MM.1S (cell line): ENCODE measurements around the gene SLC37A1.

Source experiments
- EZH2 ChIP-seq: fragments of 300-600 bp; sonication (generic); optimal IDR thresholded peaks from 2 replicates; pipeline ENCODE3; 2017; ENCODE audit warnings: low read depth, mild to moderate bottlenecking, antibody characterized with exemption, low read length, mixed read lengths
- TF ChIP-seq, protein P1 (sequence below): fragments of 300-600 bp; sonication (generic); IDR thresholded peaks from 2 replicates; pipeline ENCODE4 v1.5.1; 2016; ENCODE audit warnings: antibody characterized with exemption, low read length, mixed read lengths

- no peak for TF ChIP-seq EZH2
- TF ChIP-seq, protein P1, sequence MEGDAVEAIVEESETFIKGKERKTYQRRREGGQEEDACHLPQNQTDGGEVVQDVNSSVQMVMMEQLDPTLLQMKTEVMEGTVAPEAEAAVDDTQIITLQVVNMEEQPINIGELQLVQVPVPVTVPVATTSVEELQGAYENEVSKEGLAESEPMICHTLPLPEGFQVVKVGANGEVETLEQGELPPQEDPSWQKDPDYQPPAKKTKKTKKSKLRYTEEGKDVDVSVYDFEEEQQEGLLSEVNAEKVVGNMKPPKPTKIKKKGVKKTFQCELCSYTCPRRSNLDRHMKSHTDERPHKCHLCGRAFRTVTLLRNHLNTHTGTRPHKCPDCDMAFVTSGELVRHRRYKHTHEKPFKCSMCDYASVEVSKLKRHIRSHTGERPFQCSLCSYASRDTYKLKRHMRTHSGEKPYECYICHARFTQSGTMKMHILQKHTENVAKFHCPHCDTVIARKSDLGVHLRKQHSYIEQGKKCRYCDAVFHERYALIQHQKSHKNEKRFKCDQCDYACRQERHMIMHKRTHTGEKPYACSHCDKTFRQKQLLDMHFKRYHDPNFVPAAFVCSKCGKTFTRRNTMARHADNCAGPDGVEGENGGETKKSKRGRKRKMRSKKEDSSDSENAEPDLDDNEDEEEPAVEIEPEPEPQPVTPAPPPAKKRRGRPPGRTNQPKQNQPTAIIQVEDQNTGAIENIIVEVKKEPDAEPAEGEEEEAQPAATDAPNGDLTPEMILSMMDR, result no peak
These were observed 42.8 kb downstream of the SLC37A1 start for GRCh38 chr21:42556476-42556875.
